ENCODE measurements around the gene SLC10A4. TPM values are rescaled to one million over a fixed set of nuclear protein-coding genes. Genes with fewer than 3 reads are reported as not detected.

The SLC10A4 gene
- total and polyA plus RNA-seq, 7 donors = 0.06 to 0.29 (median 0.15) TPM; not detected in 1

DNA sequence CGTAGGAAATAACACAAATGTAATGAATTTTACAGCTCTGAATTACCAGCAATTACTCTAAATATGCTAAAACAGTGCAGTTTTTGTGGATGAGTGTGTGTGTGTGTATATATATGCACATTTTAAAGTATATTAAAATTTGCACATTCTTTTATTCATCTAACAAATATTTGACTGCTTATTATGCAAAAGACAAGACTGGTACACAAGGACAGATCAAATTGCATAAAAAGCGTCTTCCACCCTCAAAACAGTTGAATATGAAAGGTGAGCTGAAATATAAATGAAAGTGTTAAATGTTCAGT, 20.8 kb downstream of the SLC10A4 start:
- H3K4me1 ChIP-seq = no peaks in the 10 kb centered on the region
- H3K9me3 ChIP-seq = no peaks in the 10 kb centered on the region
- no peaks in the 10 kb centered on the region for H3K27me3 ChIP-seq (ENCODE audit: insufficient read depth in 3 of 3, low read length in 2 of 3)
- no peak for ATAC-seq
- WGBS, 3 donors = 91 to 94% (median 93%) methylated on average over 2 of the region's 2 CpGs
- H3K36me3 ChIP-seq (ENCODE audit: insufficient read depth in 1 of 2, low read depth in 1 of 2) = peaks cover 3 to 92% of the 10 kb centered on the region in 2 donors
- no peak overlapping the region for H3K27ac ChIP-seq
- H3K4me3 ChIP-seq = no peak overlapping the region
- TF ChIP-seq, protein P1, sequence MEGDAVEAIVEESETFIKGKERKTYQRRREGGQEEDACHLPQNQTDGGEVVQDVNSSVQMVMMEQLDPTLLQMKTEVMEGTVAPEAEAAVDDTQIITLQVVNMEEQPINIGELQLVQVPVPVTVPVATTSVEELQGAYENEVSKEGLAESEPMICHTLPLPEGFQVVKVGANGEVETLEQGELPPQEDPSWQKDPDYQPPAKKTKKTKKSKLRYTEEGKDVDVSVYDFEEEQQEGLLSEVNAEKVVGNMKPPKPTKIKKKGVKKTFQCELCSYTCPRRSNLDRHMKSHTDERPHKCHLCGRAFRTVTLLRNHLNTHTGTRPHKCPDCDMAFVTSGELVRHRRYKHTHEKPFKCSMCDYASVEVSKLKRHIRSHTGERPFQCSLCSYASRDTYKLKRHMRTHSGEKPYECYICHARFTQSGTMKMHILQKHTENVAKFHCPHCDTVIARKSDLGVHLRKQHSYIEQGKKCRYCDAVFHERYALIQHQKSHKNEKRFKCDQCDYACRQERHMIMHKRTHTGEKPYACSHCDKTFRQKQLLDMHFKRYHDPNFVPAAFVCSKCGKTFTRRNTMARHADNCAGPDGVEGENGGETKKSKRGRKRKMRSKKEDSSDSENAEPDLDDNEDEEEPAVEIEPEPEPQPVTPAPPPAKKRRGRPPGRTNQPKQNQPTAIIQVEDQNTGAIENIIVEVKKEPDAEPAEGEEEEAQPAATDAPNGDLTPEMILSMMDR (IDR thresholded peaks at IDR 0.05) = no peak
- intact Hi-C loops (cut with DNase I) = no loop called here
- no peak for DNase-seq

DNA sequence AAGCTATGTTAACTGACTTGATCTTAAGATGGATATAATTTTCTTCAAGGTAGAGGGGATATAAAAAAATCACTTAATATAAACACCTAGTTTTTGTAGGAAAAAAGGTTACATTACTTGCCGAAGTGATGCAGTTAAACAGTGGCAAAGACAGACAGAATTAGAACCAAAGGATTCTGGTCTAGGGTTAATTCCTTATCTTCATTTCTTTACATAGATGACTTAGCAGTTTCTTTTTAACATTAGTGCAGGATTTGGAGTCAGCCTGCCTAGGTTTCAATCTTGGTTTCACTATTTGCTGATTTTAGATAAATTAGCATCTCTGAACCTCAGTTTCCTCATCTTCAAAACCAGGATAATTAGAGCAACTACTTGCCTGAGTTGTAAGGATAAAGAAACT, 21.2 kb downstream of the SLC10A4 start:
- no peaks in the 10 kb centered on the region for H3K9me3 ChIP-seq
- no peak overlapping the region for H3K27ac ChIP-seq
- DNase-seq = no peak
- no peaks in the 10 kb centered on the region for H3K4me1 ChIP-seq
- intact Hi-C loops (cut with DNase I) = no loop called here
- TF ChIP-seq, protein P1 (IDR thresholded peaks at IDR 0.05) = no peak
- no peaks in the 10 kb centered on the region for H3K27me3 ChIP-seq (ENCODE audit: insufficient read depth in 3 of 3, low read length in 2 of 3)
- H3K4me3 ChIP-seq = no peak overlapping the region
- no peak for ATAC-seq
- WGBS, 3 donors = 86 to 94% (median 89%) methylated on average over 1 of the region's 1 CpG
- H3K36me3 ChIP-seq (ENCODE audit: insufficient read depth in 1 of 2, low read depth in 1 of 2) = peaks cover 3 to 92% of the 10 kb centered on the region in 2 donors

DNA sequence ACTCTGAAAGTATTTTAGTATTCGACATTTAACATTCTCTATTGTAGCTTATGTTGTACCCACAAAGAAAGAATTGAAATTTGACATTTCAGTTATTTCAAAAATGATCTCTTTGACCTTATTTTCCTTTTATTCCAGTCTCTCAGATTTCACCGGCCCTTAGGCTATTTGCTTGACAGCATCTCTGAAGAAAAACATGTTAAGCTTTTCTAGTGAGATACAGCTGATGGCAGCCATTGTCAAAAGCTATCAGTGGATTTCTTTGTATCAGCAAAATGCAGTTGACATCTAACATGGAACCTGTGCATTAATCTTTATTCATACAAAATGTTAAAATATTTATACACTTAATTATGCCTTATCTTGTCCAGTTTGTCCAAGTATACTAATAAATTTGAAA, 23.6 kb downstream of the SLC10A4 start:
- peaks cover 13 to 92% of the 10 kb centered on the region in 2 donors for H3K36me3 ChIP-seq (ENCODE audit: insufficient read depth in 1 of 2, low read depth in 1 of 2)
- no peak overlapping the region for H3K4me3 ChIP-seq
- DNase-seq (no peak), ATAC-seq (no peak)
- 93 to 96% (median 95%) methylated on average over 2 of the region's 2 CpGs for WGBS, 3 donors
- H3K27me3 ChIP-seq (ENCODE audit: insufficient read depth in 3 of 3, low read length in 2 of 3) = no peaks in the 10 kb centered on the region
- intact Hi-C loops (cut with DNase I) = no loop called here
- H3K4me1 ChIP-seq = no peaks in the 10 kb centered on the region
- TF ChIP-seq, protein P1 (IDR thresholded peaks at IDR 0.05) = no peak
- no peaks in the 10 kb centered on the region for H3K9me3 ChIP-seq
- H3K27ac ChIP-seq = no peak overlapping the region

DNA sequence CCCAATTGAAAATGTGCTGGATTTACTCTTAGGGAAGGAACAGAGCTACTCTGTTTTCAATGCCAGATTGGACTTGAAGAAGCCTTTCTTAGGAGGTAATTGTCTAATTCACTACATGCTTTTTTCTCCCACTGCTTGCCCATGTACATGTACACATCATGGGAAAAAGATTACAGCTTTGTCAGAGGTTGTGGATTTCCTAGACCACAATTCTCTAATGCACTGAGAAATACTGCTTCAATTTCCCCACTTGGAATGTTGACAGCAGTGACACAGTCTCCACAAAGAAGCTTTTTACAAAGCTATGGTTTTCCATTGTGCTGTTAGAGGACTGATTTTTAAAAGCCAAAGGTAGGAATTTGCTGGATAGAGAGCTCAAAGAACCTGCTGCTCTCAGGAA, 26.4 kb downstream of the SLC10A4 start:
- H3K4me3 ChIP-seq = no peak overlapping the region
- no peak overlapping the region for H3K27ac ChIP-seq
- TF ChIP-seq, protein P1 (IDR thresholded peaks at IDR 0.05) = no peak
- no peaks in the 10 kb centered on the region for H3K9me3 ChIP-seq
- DNase-seq (no peak), ATAC-seq (no peak)
- H3K4me1 ChIP-seq = no peaks in the 10 kb centered on the region
- no peaks in the 10 kb centered on the region for H3K27me3 ChIP-seq (ENCODE audit: insufficient read depth in 3 of 3, low read length in 2 of 3)
- peaks cover 14 to 98% of the 10 kb centered on the region in 2 donors for H3K36me3 ChIP-seq (ENCODE audit: insufficient read depth in 1 of 2, low read depth in 1 of 2)
- intact Hi-C loops (cut with DNase I) = no loop called here

DNA sequence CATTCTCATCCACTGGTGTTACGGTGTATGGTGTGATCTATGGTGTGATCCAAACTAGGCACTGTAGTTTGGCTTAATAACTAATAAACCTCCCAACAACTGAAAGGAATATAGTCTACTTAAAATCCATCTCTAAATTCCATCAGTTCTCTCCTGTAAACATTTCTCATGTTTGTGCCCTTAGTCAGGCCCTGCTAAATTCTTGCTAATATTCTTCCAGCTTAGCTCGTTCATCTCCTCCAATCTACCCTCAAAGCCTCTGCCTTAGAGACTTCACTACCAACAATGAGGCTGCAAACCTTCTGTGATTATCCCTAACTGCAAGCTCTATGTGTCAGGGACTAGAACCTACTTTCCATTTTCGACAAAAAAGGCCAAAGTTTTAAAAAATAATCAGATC, 35.0 kb downstream of the SLC10A4 start:
- peaks cover 8 to 85% of the 10 kb centered on the region in 2 donors for H3K36me3 ChIP-seq (ENCODE audit: insufficient read depth in 1 of 2, low read depth in 1 of 2)
- DNase-seq (no peak), ATAC-seq (no peak)
- no peak overlapping the region for H3K4me3 ChIP-seq
- H3K27ac ChIP-seq = no peak overlapping the region
- H3K4me1 ChIP-seq = no peaks in the 10 kb centered on the region
- no peaks in the 10 kb centered on the region for H3K9me3 ChIP-seq
- intact Hi-C loops (cut with DNase I) = loop anchor here in 1 of 2 donors (5.0 kb wide), 1 partner anchor 39 kb away; no protein-coding TSS in a partner anchor
- TF ChIP-seq, protein P1 (IDR thresholded peaks at IDR 0.05) = no peak
- 96 to 98% (median 97%) methylated on average over 3 of the region's 3 CpGs for WGBS, 3 donors
- no peaks in the 10 kb centered on the region for H3K27me3 ChIP-seq (ENCODE audit: insufficient read depth in 3 of 3, low read length in 2 of 3)
